Activated CD4-positive, alpha-beta T cell treated with anti-CD3 and anti-CD28 coated beads, Interleukin-2, Interleukin-4, amounts not matched to agents 100 ng/mL and 50 ng/mL, durations not matched to agents 16 hours and 8 hours (primary cell): Measurements from ENCODE around the gene NCEH1.
"Not testable (repeated sequence)": the region's sequence is repeated elsewhere in the genome, so short reads cannot be mapped to it uniquely, and the experiment has no call there.

ENCODE experiments used
- DNase-seq: peaks from one replicate; pipeline ENCODE4 v3.0.0-alpha.2; 2020; ENCODE audit warnings: low spot score

The NCEH1 gene

GRCh38 chr3:172707967-172708366, 2.9 kb downstream of the NCEH1 start:
- DNase-seq = no peak

- DNase-seq = no peak
Measured at GRCh38 chr3:172707030-172707429, 3.8 kb downstream of the NCEH1 start.

DNA sequence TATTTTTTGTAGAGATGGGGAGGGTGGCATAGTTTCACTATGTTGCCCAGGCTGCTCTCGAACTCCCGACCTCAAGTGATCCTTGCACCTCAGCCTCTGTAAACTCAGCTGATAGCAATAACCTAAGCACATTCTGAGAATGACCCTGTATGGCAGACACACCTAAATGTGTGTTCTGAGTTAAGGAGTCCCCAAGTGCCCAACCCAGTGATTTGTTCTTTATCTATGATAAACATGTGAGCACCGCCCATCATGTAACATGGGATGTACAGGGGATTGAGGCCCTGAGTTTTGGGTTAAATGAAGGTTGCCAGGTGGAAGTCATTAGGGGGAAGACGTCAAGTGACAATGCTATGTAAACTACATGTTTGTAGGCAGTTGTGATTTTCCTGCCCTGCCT, 5.7 kb downstream of the NCEH1 start:
- no peak for DNase-seq

- DNase-seq = no peak
Measured at GRCh38 chr3:172704001-172704400, 6.9 kb downstream of the NCEH1 start.

DNA sequence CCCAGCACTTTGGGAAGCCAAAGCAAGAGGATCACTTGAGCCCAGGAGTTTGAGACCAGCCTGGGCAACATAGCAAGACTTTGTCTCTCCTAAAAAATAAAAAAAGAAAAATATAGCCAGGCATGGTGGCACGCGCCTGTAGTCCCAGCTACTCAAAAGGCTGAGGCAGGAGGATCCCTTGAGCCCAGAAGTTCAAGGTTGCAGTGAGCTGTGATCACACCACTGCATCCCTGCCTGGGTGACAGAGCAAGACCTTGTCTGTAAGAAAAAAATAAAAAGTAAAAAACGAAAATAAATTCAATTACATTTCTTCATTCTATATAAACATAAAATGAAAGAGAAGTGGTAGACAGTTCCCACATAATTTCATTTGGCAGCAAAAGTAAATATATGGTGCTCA, 8.1 kb downstream of the NCEH1 start:
- DNase-seq = not testable (repeated sequence)

DNA sequence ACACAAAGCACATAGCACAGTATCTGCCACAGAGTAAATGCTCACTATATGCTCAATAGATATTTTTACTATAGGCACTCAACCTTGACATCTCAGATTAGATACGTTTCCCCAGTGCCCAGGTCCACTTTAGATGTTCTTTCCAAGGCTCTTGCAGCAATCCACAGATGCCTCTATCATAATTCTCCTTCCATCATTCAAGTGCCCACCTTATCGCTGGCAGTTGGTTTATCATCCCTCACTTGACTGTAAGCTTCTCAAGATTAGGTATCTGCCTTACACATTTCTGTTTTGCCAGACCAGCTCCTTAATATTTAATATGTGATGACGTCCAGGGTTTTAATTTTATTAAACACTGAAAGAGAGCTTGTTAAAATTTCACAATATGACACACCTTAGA, 8.6 kb downstream of the NCEH1 start:
- DNase-seq = no peak

- DNase-seq = no peak
Measured at GRCh38 chr3:172701751-172702150, 9.1 kb downstream of the NCEH1 start.

GRCh38 chr3:172700936-172701455, 9.9 kb downstream of the NCEH1 start:
- DNase-seq = no peak

- DNase-seq = no peak
Measured at GRCh38 chr3:172700256-172700655, 10.6 kb downstream of the NCEH1 start.

DNA sequence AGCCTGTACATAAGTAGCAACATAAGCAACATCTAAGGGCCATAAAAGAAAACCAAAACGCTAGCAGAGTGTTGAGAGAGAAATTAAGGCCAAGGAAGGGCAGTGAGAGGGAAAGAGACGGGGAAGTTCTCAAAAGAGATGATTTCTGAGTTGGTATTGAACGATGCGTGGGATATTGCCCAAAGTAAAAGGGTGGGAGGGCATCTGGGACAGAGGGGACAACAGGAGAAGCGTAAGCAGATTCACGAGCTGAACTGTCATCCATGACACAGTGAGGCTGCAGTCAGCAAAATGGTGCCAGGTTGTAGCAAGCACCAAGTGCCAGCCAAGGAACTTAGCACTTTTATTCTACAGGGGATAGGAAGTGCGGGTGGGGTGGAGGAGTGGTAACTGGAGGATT, 11.8 kb downstream of the NCEH1 start:
- no peak for DNase-seq

DNA sequence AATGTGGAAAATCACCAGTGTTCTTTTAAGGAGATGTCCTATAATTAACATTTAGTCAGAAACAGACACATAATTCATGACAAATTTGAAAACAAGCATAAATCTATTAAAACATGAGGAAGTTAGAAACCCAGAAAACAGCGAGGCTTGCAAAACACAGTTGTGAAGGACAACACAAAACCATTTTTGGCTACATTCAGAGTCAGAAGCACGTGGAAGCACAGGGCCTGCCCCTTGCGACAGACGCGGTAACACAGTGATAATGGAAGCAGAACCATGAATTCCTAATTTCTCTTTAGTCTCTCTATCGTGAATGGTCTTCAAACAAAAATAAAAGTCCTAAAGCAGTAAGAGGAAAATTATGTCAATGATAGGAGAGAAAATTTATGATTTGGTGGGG, 12.2 kb downstream of the NCEH1 start:
- DNase-seq = no peak

DNA sequence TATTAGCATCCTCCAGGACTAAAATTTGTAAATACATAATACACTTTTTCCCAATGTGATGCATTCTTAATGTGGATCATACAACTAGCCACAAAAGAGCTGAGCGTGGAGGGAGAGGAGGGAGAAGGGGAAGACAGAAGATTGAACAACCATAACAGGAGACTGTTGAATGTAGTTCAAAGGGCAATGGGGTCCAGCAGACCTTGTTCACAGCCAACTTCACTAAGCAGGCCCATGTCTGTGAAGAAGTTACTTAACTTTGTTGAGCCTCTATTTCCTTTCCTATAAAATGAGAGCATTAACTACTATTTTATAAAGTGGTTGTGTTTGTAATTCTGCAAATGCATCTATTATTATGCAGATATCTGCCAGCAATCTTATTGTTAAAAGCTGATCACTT, 13.3 kb downstream of the NCEH1 start:
- DNase-seq = no peak

- no peak for DNase-seq
Measured at GRCh38 chr3:172696357-172696756, 14.5 kb downstream of the NCEH1 start.

- no peak for DNase-seq
Measured at GRCh38 chr3:172694573-172695246, 16.2 kb downstream of the NCEH1 start.

DNA sequence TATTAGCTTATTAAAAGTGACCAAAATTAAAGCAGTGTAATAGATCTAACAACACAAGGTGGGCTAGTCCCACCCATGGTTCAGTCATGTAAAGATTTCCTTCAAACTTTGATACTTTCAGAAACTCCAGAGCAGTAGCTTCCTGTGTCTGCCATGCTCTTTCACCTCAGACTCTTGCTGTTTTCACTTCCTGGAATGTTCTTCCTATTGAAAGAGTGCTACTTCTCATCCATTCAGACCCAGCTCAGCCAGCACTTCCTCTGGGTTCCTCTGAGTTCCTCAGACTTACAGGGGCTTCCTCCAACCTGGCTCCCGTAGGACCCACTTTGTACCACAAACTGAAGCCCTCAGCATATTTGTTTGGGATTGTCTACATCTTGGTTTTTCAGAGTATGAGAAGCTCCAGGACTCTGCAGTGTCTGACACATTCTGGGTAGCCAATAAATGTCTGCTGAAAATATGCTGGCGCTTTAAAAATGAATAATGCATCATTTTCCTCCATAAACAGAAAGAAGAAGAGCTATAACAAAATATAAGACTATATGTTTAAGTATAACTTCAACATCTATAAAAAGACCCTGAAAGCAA, 18.0 kb downstream of the NCEH1 start:
- DNase-seq = no peak

DNA sequence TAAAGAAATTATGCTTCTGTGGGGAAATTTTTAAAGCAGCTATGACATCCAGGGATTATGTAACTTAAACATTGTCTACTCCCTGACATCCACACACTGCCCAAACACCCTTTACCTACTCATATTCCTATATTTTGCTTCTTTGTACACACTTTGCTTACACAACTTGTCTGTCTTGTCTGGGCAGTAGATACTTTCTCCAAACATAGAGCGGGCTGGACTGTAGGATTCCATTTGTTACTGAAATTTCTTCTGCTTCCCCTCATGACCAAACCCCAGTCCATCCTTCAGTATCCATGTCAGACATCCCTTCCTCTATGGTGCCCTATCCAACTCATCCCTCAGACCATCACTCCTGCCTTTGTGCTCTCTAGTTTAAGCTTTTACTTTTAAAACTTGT, 19.9 kb downstream of the NCEH1 start:
- no peak for DNase-seq

GRCh38 chr3:172688588-172688987, 22.3 kb downstream of the NCEH1 start:
- DNase-seq = no peak

DNA sequence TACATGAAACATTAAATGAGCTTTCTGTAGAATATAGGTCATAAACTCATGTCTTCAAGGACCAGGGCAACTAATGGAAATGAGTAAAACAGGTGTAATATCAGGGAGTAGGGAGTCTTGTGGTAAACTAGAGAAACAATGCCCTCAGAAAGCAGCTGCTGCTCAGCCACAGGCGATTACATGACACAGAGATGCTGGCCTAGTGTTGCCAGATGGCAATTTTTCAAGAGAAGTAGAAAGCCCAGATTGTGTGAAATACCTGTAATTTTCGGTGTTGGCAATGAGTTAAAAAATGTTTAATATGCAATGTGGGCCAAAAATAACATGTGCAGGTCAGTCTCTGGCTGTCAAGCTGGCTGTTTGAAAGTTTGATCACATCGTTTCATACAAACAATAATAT, 23.4 kb downstream of the NCEH1 start:
- no peak for DNase-seq

DNA sequence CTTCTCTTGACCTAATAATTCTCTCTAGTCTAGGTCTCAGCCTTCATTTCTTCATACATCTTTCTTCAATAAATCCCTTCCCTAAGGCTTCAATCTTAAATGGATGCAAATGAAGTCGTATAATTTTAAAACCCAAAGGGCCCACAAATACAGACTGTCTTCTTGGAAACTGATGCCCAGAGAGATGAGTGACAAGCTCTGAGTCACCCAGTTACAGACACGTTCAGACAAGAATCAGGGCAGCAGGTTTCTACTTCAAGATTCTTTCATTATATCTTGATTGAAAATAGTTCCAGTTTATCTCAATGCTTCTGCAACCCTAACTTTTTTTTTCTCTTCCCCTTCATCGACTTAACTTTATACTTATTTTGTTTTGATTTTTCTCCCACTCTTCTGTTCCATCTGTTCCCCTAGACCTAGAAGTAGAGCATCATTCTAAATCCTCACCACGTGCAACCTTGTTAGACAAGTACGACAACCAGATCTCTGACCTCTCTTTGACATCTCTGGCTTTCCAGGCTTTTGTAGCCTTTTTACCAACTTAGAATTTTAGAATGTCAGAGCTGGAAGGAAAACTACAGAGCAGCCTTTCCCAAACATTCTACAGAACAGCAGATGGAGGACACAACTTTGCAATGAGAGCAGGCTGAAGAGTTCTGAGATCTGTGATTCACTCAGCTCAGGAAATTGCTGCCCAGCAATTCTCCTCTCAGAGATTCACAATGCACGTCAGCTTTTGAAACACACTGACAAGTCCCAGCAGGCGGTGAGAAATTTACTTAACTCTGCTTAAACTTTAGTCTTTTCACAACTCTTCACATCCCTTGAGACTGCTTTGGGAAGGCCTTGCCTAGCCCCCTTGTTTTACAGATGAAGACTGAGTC, 25.3 kb downstream of the NCEH1 start:
- peak; percentile 31 for DNase-seq

GRCh38 chr3:172680684-172681083, 30.2 kb downstream of the NCEH1 start:
- no peak for DNase-seq

DNA sequence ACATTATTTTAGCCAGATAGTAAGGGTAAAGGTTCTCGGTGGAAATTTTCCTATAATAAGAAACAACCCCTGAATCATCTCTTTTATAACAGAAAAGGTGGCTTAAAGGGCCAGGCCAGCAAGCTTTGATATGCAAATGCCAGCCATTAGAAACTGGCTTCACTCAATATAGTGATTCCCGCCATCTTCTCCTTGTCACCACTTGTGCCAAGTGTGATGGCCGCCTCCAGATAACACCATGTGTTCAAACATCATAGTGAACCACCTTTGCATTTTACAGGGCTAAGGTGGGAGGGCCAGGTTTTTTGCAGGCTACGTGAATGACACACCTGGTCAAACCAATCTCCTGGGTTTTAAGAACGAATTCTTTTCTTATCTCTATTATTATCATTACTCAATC, 31.3 kb downstream of the NCEH1 start:
- no peak for DNase-seq

DNA sequence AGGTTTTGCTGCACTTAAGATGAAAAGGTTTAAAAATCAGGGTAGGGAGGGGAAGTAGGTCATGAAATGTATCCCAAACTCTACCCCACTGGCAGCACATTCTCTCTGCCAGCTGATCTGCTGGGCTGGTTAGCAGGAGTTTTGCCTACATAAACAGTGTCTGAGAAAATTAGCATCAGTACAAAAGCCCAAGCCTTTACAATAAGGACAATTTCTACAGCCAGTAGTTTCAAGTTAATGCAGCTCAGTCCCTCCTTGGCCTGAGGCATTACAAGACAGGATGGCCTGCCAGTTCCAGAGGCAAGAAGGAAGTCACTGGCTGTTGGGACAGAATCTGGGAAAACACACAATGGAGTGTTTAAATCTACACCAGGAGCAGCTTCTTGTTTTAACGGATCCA, 32.8 kb downstream of the NCEH1 start:
- DNase-seq = no peak
